ENCODE results near the gene MCCC1. TPM values are rescaled to one million over a fixed set of nuclear protein-coding genes. Genes with fewer than 3 reads are reported as not detected.

MCCC1 gene
- total RNA-seq, 1 experiment from 2014 or later, result 12.6 TPM

GRCh38 chr3:182973047-182973446 is 126.2 kb downstream of the MCCC1 start:
- no peak overlapping the region for H3K4me3 ChIP-seq (replicated peaks in 1 of 2; ENCODE audit: low read depth in 1 of 2, low read length in 2 of 2)
- no peaks in the 10 kb centered on the region for H3K9me3 ChIP-seq (ENCODE audit: control insufficient read depth in 1 of 2, insufficient read depth in 1 of 2, low read depth in 1 of 2, low read length in 2 of 2)
- no peak for TF ChIP-seq POLR2AphosphoS5 (IDR thresholded peaks at IDR 0.05; ENCODE audit: low read depth, low read length)
- no peaks in the 10 kb centered on the region for H3K36me3 ChIP-seq (ENCODE audit: control insufficient read depth in 1 of 2, insufficient read depth in 2 of 2, low read length in 2 of 2)
- no TSS peak for BruUV-seq (replicated peaks)
- no peak overlapping the region for H3K4me2 ChIP-seq (ENCODE audit: low read length)
- no peaks in the 10 kb centered on the region for H4K20me1 ChIP-seq (ENCODE audit: insufficient read depth)
- no peak for DNase-seq (ENCODE audit: low read depth, low spot score)
- H3K9me2 ChIP-seq (ENCODE audit: insufficient read depth), result no peaks in the 10 kb centered on the region
- no peaks in the 10 kb centered on the region for H3K27me3 ChIP-seq (ENCODE audit: insufficient read depth, low read length)
- H2AFZ ChIP-seq (ENCODE audit: low read depth, low read length, poor library complexity, severe bottlenecking), result no peak overlapping the region
- H3K4me1 ChIP-seq (ENCODE audit: control insufficient read depth in 1 of 2, insufficient read depth in 2 of 2, low read length in 2 of 2), result peaks cover 2 to 18% of the 10 kb centered on the region in 2 experiments; a peak in 2 of 4 replicates
- ChIA-PET CTCF (no interaction called here), POLR2A (no interaction called here), RAD21 (ENCODE audit: low non-redundant PET in 1 of 2, low total read pairs in 2 of 2, uncharacterized antibody in 2 of 2, unreplicated experiment in 2 of 2) (no interaction called here)
- peaks cover 94% of the 10 kb centered on the region for H3K79me2 ChIP-seq (ENCODE audit: insufficient read depth, low read length)
- no peak overlapping the region for H3K27ac ChIP-seq (ENCODE audit: low read depth, low read length)
- H3K9ac ChIP-seq (ENCODE audit: low read length), result no peak overlapping the region
- no peak for ATAC-seq
- intact Hi-C loops (cut with micrococcal nuclease), result no loop called here

GRCh38 chr3:182972387-182972786 is 126.9 kb downstream of the MCCC1 start:
- Histone ChIP-seq H3K9me3 (ENCODE audit: control insufficient read depth in 1 of 2, insufficient read depth in 1 of 2, low read depth in 1 of 2, low read length in 2 of 2) (no peaks in the 10 kb centered on the region), H3K4me3 (replicated peaks in 1 of 2; ENCODE audit: low read depth in 1 of 2, low read length in 2 of 2) (no peak overlapping the region), H4K20me1 (ENCODE audit: insufficient read depth) (no peaks in the 10 kb centered on the region), H3K36me3 (ENCODE audit: control insufficient read depth in 1 of 2, insufficient read depth in 2 of 2, low read length in 2 of 2) (no peaks in the 10 kb centered on the region), H3K27ac (ENCODE audit: low read depth, low read length) (no peak overlapping the region), H3K79me2 (ENCODE audit: insufficient read depth, low read length) (peaks cover 94% of the 10 kb centered on the region), H3K4me1 (ENCODE audit: control insufficient read depth in 1 of 2, insufficient read depth in 2 of 2, low read length in 2 of 2) (peaks cover 2 to 18% of the 10 kb centered on the region in 2 experiments; a peak in 2 of 4 replicates), H3K9me2 (ENCODE audit: insufficient read depth) (no peaks in the 10 kb centered on the region), H3K27me3 (ENCODE audit: insufficient read depth, low read length) (no peaks in the 10 kb centered on the region), H3K4me2 (ENCODE audit: low read length) (no peak overlapping the region), H2AFZ (ENCODE audit: low read depth, low read length, poor library complexity, severe bottlenecking) (no peak overlapping the region), H3K9ac (ENCODE audit: low read length) (no peak overlapping the region)
- BruUV-seq (replicated peaks), result no TSS peak
- ChIA-PET CTCF (no interaction called here), RAD21 (ENCODE audit: low non-redundant PET in 1 of 2, low total read pairs in 2 of 2, uncharacterized antibody in 2 of 2, unreplicated experiment in 2 of 2) (no interaction called here), POLR2A (no interaction called here)
- TF ChIP-seq SIN3A (IDR thresholded peaks at IDR 0.05; ENCODE audit: low read depth) (no peak), CEBPB (IDR thresholded peaks at IDR 0.05; ENCODE audit: low read depth) (no peak), SRF (IDR thresholded peaks at IDR 0.05; ENCODE audit: low read depth) (no peak), FOSL1 (IDR thresholded peaks at IDR 0.05; ENCODE audit: low read depth) (no peak), EZH2phosphoT487 (IDR thresholded peaks at IDR 0.05; ENCODE audit: borderline replicate concordance) (no peak), TCF7L2 (IDR thresholded peaks at IDR 0.05; ENCODE audit: borderline replicate concordance, extremely low read depth, insufficient read depth, insufficient read length) (no peak), SP1 (IDR thresholded peaks at IDR 0.05; ENCODE audit: low read depth) (no peak), ZNF274 (IDR thresholded peaks at IDR 0.05; ENCODE audit: low read depth, low read length) (no peak), EZH2 (IDR thresholded peaks at IDR 0.05) (no peak), EGR1 (IDR thresholded peaks at IDR 0.05; ENCODE audit: low read depth) (no peak), YY1 (IDR thresholded peaks at IDR 0.05; ENCODE audit: extremely low read depth, insufficient replicate concordance, low read depth, low read length) (no peak), ATF3 (IDR thresholded peaks at IDR 0.05) (no peak)
- DNase-seq (ENCODE audit: low read depth, low spot score) (no peak), ATAC-seq (no peak)
- intact Hi-C loops (cut with micrococcal nuclease), result no loop called here
